GM10266 (cell line): Measurements from ENCODE around the gene GALT.

Experiments
- DNase-seq: peaks from one replicate; pipeline ENCODE4 v3.0.0; 2012; ENCODE audit errors: extremely low spot score
- TF ChIP-seq, protein P1 (sequence below): IDR thresholded peaks from 2 replicates; pipeline ENCODE4 v1.5.1; 2012; ENCODE audit warnings: mild to moderate bottlenecking, low read depth; ENCODE audit not compliant: control insufficient read depth, insufficient read depth; ENCODE audit errors: missing control alignments

Gene GALT

DNA sequence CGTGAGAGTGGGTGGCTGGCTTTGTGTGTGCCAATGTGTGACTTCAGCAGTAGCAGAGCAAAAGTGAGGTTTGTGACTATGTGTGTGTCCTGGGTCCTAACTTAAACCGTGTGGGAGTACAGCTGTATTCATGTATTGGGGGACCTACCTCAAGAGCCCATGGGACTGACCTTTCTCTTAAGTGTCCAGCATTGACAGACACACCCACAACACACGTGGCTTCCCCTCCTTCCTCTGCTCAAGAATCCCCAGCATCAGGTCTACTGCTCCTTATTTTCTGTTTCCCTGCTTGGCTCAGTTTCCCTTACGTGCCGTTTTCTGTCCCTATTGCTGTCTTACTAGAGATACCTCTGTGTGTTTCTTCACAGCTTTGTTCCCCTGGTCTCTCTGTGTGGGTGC, 6.1 kb downstream of the GALT start:
- TF ChIP-seq, protein P1, sequence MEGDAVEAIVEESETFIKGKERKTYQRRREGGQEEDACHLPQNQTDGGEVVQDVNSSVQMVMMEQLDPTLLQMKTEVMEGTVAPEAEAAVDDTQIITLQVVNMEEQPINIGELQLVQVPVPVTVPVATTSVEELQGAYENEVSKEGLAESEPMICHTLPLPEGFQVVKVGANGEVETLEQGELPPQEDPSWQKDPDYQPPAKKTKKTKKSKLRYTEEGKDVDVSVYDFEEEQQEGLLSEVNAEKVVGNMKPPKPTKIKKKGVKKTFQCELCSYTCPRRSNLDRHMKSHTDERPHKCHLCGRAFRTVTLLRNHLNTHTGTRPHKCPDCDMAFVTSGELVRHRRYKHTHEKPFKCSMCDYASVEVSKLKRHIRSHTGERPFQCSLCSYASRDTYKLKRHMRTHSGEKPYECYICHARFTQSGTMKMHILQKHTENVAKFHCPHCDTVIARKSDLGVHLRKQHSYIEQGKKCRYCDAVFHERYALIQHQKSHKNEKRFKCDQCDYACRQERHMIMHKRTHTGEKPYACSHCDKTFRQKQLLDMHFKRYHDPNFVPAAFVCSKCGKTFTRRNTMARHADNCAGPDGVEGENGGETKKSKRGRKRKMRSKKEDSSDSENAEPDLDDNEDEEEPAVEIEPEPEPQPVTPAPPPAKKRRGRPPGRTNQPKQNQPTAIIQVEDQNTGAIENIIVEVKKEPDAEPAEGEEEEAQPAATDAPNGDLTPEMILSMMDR, result no peak
- DNase-seq, result no peak

DNA sequence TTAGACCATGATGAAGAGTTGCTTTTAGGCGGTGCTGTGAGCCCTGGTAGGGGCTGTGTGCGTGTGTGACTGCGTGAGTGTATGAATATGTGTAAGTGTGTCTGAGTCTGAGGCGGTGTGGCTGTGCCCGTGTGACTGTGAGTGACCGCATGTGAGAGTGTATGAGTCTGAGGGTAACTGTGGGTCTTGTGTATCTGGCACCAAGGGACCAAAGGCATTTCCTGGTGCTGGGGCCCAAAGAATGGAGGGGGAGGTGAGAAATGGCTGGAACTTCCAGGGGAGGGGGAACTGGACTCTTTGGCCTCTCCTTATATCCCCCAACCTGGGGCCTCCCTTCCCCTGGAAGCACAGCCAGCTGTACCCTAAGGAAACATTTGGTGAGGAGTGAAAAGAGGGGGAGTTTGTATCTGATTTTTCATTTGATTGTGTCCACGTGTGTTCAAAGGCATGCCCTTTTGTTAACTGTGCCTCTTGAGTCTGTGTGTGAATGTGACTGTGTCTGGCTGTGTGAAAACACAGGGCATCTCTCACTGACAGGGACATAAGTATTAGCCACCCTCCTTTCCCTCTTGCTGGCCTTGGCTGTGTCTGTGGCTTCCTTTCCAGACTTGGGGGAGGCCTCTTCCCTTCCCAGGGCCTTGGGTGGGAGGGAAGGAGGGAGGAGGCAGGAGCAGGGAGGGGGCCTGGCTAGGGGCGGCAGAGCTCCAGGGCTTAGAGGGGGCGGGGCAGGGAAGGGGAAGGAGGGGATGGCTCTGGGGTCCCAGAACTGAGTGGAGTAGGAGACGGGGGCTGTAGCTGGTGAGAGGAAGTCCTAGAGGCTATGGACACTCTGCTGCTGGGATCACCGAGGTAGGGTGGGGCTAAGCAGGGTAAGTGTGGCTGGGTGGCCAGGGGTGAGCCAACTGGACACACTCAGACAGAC, 6.9 kb downstream of the GALT start:
- DNase-seq, result no peak
- TF ChIP-seq, protein P1, result no peak

DNA sequence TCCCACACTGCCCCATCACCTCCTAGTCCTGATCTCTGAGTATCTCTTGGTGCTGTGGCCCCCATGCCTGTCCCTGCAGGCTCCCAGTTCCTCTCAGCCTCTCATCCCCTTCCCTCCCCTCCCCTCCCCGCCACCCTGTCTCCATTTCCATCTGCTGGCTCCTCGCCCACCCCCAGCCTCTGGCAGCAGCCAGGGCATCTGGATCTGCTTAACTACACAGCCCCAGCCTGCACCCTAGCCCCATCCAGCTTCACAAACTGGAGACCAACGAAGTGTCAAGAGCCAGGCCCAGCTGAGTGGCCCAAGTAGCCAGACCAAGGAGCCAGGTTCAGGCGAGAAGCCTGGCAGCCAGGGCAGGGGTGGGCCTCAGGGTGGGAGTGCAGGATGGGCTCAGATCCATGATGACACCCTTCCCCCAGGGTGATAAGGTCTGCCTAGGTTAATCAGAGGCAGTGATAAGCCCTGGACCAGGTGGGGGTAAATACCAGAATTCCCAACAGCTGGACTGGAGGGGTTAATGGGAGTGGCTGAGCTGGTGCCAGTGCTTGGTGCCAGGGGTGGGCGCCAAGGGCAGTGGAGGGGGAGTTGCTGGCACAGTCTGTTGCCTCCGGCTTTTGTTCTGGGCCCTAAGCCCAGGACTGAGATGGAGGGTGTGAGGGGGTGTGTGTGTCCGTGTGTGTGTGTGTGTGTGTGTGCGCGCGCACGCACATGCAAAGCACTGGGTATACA, 8.0 kb downstream of the GALT start:
- DNase-seq, result no peak
- TF ChIP-seq, protein P1, result no peak

DNA sequence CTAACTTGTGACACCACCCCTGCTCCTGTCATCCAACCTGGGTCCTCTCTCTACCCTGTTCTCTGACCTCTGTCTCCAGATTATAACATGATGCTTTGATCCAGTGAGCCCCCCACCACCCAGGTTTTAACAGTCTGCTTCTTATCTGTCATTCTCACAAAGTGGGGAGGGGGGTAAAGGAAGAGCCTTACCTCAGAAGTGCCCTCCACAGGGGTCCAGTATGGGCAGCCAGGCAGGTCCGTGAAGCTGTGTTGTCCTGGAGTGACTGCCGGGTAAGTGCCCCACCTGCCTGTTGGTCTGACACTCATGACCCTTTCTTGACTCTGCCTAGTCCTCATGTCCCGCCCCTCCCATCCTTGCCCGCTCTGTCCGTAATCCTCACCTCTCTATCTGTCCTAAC, 8.9 kb downstream of the GALT start:
- no peak for DNase-seq
- TF ChIP-seq, protein P1, result no peak

DNA sequence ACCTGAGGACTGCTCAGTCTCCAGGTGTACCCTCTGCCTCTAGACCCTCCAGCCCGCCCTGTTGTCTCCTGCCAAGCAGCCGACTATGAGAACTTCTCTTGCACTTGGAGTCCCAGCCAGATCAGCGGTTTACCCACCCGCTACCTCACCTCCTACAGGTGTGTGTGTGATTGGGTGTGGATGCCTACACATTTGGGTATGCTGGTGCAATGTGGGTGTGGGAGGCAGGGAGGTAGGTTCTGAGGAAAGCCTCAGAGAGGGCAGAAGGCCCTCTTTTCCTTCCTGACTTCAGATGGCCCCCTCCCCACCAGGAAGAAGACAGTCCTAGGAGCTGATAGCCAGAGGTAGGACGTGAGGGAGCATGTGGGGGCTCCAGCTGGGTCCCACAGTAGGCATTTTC, 10.5 kb downstream of the GALT start:
- TF ChIP-seq, protein P1, result no peak
- no peak for DNase-seq

DNA sequence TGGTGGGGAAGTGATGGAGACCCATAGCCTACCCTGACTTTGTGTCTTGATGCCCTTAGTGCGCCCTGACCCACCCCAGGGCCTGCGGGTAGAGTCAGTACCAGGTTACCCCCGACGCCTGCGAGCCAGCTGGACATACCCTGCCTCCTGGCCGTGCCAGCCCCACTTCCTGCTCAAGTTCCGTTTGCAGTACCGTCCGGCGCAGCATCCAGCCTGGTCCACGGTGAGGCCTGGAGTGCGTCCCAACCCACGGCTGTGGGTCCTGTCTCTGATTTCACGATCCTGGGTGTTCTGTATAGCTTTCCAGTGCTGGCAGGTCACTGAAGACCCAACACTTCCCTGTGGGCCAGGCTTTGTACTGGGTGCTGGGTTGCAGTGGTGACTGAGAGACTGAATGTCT, 12.0 kb downstream of the GALT start:
- TF ChIP-seq, protein P1, result no peak

More for the DNA sequence above, 12.0 kb downstream of the GALT start:
- DNase-seq, result no peak
